ENCODE results near the gene TBC1D24.

DNA sequence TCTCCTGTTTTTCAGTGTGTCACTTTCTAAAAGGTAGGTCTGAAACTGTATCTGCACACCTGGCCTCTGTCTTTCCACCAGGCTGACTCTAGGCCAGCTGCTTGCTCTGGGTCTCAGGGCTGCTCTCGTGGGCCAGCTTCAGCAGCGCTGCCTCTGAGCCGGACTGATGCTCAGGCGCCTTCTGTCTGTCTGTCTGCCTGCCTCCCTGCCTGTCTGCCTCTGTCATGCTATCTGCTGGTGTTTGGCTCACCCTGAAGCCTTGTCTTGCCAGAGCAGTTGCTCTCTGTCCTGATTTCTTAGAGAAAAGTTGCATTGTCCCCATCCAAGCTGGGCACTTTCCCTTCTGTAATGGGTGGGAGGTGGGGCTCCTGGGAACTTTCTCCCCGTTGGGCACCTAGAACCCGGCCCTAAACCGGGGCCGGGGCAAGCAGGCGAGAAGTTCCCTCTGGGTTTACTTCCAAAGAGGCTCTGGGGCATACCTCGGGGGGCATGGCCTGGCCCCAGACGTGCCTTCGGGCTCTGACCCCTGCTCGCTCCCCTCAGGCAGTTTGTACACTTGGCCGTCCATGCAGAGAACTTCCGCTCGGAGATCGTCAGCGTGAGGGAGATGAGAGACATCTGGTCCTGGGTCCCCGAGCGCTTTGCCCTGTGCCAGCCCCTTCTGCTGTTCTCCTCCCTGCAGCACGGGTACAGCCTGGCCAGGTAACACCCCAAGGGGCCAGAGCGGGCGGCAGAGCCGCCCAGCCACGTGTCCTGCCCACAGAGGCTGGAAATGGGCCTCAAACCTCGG, 23.0 kb downstream of the TBC1D24 start:
- TF ChIP-seq ZFP30 (CRISPR knock-in tag; IDR thresholded peaks at IDR 0.05) (no peak), ARNTL (CRISPR knock-in tag; IDR thresholded peaks at IDR 0.05; ENCODE audit: borderline replicate concordance, low read depth) (no peak), ZNF8 (CRISPR knock-in tag; IDR thresholded peaks at IDR 0.05) (no peak)
- TF ChIP-seq, protein P1, sequence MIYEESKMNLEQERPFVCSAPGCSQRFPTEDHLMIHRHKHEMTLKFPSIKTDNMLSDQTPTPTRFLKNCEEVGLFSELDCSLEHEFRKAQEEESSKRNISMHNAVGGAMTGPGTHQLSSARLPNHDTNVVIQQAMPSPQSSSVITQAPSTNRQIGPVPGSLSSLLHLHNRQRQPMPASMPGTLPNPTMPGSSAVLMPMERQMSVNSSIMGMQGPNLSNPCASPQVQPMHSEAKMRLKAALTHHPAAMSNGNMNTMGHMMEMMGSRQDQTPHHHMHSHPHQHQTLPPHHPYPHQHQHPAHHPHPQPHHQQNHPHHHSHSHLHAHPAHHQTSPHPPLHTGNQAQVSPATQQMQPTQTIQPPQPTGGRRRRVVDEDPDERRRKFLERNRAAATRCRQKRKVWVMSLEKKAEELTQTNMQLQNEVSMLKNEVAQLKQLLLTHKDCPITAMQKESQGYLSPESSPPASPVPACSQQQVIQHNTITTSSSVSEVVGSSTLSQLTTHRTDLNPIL (CRISPR knock-in tag; IDR thresholded peaks at IDR 0.05; ENCODE audit: low read depth), result no peak

All from SK-N-SH treated with all-trans-retinoic acid at 6 μM for 48 hours (cell line).